Activated CD4-positive, CD25-positive, alpha-beta regulatory T cell treated with anti-CD3 and anti-CD28 coated beads, Interleukin-2, amount 50 U/mL, for 16 hours (primary cell): Measurements from ENCODE around the gene DPT.

Experiments
- DNase-seq: peaks from one replicate; pipeline ENCODE4 v3.0.0-alpha.2; 2020; ENCODE audit warnings: low read depth, low spot score

Gene DPT

DNA sequence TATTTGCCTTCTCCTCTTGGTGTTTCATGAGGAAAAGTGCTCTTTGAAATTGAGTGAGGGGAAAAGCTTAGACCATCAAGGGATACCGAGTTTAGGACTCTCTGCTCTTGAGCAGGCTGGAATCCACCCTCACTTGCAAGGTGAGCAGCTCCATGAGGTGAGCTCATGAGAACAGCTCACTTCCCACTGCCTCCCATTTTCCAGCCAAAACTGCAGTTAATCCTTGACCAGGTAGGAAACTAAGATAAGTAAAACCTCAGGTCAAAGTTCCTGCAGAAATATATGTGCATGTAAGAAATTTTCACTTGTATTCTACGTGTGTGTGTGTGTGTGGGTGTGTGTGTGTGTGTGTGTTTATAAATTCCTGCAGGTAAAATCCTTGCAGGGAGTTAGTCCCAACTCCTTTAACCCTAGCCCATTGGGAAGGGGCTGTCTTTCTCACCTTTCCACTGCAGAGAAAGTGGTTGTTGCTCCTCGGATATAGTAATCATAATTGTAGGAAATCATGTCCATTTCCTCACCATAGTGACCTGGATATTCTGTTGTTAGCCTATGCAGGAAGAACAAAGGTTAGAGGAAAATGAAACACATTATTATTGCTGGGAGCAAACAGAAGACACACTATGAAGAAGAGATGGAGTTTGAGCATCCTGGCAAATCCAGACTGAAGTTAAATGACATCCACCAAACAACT is 28.3 kb downstream of the DPT start:
- no peak for DNase-seq

DNA sequence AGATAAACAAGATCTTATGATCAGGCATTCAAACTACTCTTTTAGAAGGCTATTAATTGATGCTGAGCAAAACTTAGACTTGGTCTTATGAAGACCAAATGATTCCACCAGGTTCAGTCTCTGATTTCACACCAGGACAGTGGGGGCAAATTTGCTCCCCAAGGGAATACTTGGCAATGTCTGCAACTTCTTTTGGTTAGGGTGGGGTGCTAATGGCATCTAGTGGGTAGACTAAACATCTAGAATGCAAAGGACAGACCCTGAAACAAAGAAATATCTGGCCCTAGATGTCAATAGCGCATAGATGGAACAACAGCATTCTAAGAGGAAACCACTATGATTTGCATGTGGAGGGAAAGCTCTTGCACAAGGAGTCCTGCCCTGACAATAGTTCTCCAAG is 30.6 kb downstream of the DPT start:
- DNase-seq = no peak

- no peak for DNase-seq
Observed at GRCh38 chr1:168697356-168698126, 31.5 kb downstream of the DPT start.

DNA sequence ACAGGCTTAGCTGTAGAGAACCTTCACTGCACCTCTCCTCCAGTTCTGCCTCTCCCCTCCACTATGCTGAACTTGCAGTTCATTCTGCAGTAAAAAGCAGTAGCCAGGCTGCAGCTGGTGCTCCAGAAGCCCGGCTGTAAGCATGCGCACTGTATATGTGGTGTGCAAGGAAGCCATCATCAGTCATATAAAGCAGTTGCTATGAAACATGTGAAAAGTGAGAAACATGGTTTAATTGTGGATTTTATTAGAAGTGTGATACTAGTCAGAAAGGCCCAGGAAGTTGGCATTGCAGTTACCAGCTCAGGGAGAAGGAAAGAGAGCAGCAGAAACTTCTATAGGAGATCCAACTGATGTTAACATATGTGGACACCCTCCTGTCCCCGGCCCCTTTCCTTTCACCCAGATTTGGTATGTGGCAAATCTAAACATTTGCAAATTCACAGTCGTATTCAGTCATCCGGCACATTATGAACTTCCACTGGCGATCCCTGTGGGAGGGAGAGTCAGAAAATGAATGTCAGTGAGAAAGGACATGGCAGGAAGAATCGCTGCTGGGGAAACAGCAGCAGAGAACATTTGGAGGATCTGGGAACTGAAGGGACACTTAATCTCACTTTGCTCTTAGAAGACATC is 32.8 kb downstream of the DPT start:
- no peak for DNase-seq

DNA sequence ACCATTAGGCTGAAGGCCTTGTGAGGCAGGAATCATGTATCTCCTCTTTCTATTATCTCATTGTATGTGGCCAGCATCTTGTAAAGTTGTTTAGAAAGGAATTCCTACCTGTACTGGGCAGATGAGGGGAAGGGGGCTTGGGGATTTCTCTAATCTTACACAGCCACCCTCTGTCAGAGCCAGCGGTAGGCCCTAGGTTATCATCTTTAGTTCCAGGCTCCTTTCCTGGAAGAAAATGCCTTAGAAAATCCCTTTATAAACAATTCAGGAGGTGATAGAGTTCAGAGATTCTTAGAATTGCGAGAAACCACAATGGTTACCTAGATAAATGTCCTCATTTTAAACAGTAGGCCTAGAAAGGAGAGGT is 35.2 kb downstream of the DPT start:
- DNase-seq = no peak

GRCh38 chr1:168693197-168693871 is 35.7 kb downstream of the DPT start:
- DNase-seq = no peak

- DNase-seq = no peak
Observed at GRCh38 chr1:168692472-168692871, 36.5 kb downstream of the DPT start.

GRCh38 chr1:168691541-168691940 is 37.5 kb downstream of the DPT start:
- DNase-seq = no peak

DNA sequence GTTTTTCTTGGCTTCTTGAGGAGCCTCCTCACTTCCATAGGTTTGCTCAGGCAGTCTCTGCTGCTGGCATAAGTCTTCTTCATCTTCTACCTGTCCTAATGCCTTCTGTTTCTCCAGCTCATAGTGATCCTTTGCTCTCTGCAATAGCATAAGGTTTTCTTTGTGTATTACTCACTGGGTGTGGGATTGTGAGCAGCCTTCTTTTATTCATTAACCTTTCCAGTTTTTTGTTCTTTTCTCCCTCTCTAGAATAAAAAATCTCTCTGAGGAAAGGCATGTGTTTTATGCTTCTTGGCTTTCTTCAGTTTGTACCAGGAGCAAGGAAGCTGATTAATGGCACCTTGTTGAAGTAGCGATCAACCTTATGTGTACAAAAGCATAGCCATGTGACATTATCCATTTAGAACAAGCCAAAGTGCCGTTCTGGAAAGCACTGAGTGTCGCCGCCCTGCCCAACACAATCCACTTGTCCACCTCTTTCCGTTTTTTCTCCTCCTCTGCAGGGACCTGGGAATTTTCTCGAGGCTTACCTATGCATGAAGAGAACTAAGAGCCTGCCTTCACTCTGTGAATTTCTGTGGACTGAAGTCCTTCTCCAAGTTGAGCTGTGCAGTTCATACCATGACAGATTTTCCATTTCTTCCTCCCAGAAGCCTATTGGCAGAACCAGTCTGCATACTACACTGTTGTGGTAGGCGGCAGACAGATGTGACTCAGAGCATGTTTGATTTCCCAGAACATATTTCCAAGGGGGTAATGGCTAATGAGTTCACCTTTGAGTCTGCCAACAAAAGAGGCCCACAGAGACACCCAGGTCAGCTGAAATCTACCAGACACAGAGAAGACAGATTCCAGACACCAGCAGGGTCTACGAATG is 39.0 kb downstream of the DPT start:
- no peak for DNase-seq

GRCh38 chr1:168689327-168689657 is 39.7 kb downstream of the DPT start:
- no peak for DNase-seq

- no peak for DNase-seq
Observed at GRCh38 chr1:168688644-168689326, 40.2 kb downstream of the DPT start.

GRCh38 chr1:168687816-168688215 is 41.2 kb downstream of the DPT start:
- DNase-seq = no peak

GRCh38 chr1:168686666-168687065 is 42.3 kb downstream of the DPT start:
- DNase-seq = no peak

- no peak for DNase-seq
Observed at GRCh38 chr1:168683871-168684270, 45.1 kb downstream of the DPT start.

GRCh38 chr1:168676861-168677260 is 52.1 kb downstream of the DPT start:
- no peak for DNase-seq

DNA sequence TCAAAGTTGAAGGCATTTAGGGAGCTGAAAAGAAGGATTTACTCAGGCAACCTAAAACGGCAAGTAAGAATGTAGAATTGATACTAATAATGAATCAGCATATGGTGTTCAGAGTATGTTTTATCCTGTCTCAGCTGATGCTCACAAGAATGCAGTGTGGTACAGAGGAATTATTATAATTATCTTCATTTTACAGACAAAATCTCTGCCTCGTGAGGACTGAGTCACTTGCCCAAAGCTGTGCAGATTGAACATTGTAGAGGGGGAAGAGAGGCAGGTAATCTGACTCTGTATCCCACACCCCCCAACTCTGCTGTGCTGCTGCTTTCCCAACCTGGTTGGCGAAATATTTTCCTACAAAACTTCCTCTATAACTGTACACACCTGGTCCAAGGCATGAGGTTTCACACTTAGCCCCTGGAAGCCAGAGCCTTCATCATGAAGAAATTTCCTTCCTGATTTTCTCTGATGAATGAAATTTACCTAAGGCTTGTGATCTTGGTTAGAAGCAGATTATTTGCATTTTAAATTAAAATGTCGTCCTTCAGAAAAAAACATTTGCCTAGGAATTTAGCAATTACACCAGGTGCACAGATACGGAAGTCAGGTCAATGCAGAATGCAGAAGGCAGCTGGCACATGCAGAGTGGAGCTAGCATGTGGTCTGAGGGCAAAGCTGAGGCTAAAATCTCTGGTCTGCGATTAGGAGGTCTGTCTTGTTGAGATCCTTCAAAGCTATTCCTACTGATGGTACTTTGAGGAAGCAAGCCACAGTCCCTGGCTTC is 52.8 kb downstream of the DPT start:
- DNase-seq = no peak

GRCh38 chr1:168673974-168674683 is 54.9 kb downstream of the DPT start:
- DNase-seq = no peak

DNA sequence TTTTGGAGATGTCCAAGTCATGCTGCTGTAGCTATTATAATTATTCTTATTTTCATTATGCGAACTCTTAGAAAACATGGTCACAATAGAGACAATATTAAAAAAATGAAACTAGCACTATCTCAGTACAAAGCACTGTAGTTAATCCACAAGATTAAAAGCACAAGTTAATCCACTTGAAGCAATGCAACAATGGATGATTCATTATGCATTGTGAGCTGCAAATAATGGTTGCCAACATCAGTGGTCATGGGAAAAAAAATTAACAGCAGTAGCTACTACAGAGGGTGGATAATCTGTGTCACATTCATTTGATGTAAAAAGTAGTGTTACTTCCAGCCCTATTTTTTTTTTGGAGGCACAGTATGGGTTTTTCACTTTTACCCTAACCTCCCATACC is 56.7 kb downstream of the DPT start:
- no peak for DNase-seq

GRCh38 chr1:168671782-168672181 is 57.2 kb downstream of the DPT start:
- DNase-seq = no peak
